Motor neuron (in vitro differentiated cells): ENCODE results near the gene PIGQ. TPM values are rescaled to one million over a fixed set of nuclear protein-coding genes. Genes with fewer than 3 reads are reported as not detected.

Experiments
- ATAC-seq, 8 experiments: fragments of 200-7000 bp; cut with Tn5 transposase; replicated peaks in 6 of 8; 2 replicates each; pipeline ENCODE4 v1.8.0; 2021; ENCODE audit warnings: mild to moderate bottlenecking in 8 of 8, moderate library complexity in 8 of 8
- H3K27ac ChIP-seq, 2 donors: fragments of 250-450 bp; sonication (Bioruptor Pico); 2 replicates each; pipeline ENCODE4 v1.9.0; 2021; ENCODE audit warnings: antibody characterized with exemption in 2 of 2, mild to moderate bottlenecking in 2 of 2, moderate library complexity in 1 of 2
- H3K4me1 ChIP-seq, 2 donors: fragments of 250-450 bp; sonication (Bioruptor Pico); replicated peaks in 1 of 2; 2 replicates each; pipeline ENCODE4 v1.6.1; 2021; ENCODE audit warnings: antibody characterized with exemption in 2 of 2, mild to moderate bottlenecking in 2 of 2, moderate library complexity in 1 of 2
- H3K4me3 ChIP-seq, 5 donors: fragments of 250-450 bp; sonication (Bioruptor Pico); 2 replicates each; pipeline ENCODE4 v1.9.0; 2021; ENCODE audit warnings: antibody characterized with exemption in 5 of 5, mild to moderate bottlenecking in 5 of 5, moderate library complexity in 4 of 5
- WGBS, 10 experiments: fragments of 450-650 bp; shearing (Covaris generic); methylation state at CpG; one replicate each; pipeline ENCODE4 v1.0.0; 2022; 5-methylcytosine and 5-hydroxymethylcytosine counted together
- in situ Hi-C, 9 experiments: fragments of 400-800 bp; cut with MboI; loops; one replicate each; pipeline ENCODE4 v1.15.0; 2021; ENCODE audit warnings: low sequenced_read_pairs in 9 of 9, low pct_unique_long_range_greater_than_20kb in 2 of 9; ENCODE audit not compliant: unreplicated experiment in 9 of 9
- total RNA-seq, 8 experiments: library from RNA; unstranded; fragments of 300-600 nt; gene quantifications; 2 replicates each; pipeline versions ENCODE4 v1.2.3 to v1.2.4, GENCODE V29; 2022

The PIGQ gene
- total RNA-seq, 8 experiments from 2014 or later, result 17.0 to 56.1 (median 26.0) TPM

DNA sequence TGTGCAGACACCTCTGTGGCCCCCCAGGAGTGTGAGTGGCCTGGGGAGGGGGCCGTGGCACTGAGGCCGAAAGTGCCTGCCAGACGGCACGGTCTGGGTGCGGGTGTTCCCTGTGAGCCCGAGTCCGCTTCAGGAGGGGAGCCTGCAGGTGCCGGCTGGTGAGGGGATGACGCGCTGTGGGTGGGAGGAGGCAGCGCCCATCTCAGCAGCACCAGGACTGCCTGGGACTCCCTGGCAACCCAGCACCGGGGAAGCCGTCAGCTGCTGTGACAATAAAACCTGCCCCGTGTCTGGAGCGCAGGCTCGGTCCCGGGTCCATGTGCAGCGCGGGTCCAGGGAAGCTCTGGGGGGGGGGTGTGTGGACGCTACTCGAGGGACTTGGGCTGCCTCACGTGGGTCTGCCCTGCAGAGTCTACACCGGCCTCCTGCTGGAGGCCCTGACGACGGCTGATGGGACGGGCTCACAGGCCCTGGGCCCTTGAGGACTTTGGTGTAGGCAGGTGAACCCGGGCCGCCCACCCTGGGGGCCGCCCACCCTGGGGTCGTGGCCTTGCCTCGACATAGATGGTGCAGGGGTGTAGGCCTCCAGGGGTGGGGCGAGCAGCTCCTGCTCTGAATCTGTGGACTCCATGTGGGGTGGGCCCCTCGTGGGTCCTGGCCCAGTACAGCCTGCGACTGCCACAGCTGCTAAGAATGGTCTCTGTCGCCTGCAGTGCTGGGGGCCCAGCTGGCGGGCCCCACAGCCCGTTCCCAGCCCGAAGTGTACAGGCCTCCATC is 14.2 kb downstream of the PIGQ start:
- ATAC-seq, result peak in 6 of 8 experiments; percentile 16 to 70 (median 66)
- whole genome bisulfite sequencing, 10 experiments, result 39% methylated on average over 4 of the region's 38 CpGs; no CpG with 5 or more reads in 9 of the 10 experiments
- Histone ChIP-seq H3K27ac (peak overlapping the region in 1 of 2 donors; percentile 20), H3K4me1 (peaks cover 22 to 25% of the 10 kb centered on the region in 2 donors), H3K4me3 (no peak overlapping the region)
- in situ Hi-C loops, result no loop called here

DNA sequence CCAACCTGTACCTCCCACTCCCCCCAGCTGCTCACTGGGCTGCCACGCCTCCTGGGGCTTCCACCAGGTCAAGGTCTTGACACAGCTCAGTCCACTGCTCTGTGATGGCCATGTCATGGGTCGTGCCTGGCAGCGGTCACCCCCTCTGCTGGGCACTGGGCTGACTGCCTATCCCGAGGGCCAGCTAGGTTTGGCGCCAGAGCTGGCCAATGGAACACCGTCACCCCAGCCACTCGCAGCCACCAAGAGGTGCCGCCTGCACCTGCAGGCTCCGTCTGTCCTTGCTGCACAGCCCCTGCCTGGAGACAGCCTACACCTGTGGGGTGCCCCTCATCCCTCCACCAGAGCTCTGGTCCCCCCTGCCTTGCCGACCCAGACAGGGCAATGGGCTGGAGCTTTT is 15.6 kb downstream of the PIGQ start:
- H3K27ac ChIP-seq, result no peak overlapping the region
- WGBS, 10 experiments, result 20 to 33% methylated on average over 1 to 2 of the region's 10 CpGs; no CpG with 5 or more reads in 8 of the 10 experiments

DNA sequence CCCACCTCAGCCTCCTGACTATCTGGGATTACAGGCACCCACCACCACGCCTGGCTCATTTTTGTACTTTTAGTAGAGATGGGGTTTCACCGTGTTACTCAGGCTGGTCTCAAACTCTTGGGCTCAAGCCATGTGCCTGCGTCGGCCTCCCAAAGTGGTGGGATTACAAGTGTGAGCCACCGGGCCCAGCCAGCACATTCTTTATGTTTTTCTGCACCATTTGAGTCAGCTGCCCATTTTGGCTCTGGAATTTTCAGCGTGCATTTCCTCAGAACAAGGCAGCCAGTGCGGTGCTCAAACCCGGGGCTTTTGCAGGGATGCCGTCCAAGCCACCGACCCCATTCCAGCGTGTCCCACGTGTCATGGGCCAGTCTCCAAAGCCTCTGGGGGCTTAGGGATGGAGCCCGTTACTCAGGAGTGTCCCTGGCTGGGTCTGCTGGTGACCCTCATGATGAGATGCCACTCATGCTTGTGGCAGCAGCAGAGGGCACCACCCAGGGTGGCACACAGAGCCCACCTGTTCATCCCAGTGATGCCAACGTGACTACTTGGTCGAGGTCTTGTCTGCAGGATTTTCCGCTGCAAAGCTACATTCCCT is 16.4 kb downstream of the PIGQ start:
- WGBS, 10 experiments, result 7 to 100% (median 39%) methylated on average over 1 to 11 of the region's 16 CpGs; no CpG with 5 or more reads in 3 of the 10 experiments
- Histone ChIP-seq H3K4me1 (peaks cover 27 to 28% of the 10 kb centered on the region in 2 donors), H3K27ac (no peak overlapping the region), H3K4me3 (no peak overlapping the region)
- in situ Hi-C loops, result no loop called here
- ATAC-seq, result no peak

More for the DNA sequence above, 15.6 kb downstream of the PIGQ start:
- no peak for ATAC-seq
- Histone ChIP-seq H3K4me3 (no peak overlapping the region), H3K4me1 (peaks cover 22 to 23% of the 10 kb centered on the region in 2 donors)
- in situ Hi-C loops, result no loop called here

DNA sequence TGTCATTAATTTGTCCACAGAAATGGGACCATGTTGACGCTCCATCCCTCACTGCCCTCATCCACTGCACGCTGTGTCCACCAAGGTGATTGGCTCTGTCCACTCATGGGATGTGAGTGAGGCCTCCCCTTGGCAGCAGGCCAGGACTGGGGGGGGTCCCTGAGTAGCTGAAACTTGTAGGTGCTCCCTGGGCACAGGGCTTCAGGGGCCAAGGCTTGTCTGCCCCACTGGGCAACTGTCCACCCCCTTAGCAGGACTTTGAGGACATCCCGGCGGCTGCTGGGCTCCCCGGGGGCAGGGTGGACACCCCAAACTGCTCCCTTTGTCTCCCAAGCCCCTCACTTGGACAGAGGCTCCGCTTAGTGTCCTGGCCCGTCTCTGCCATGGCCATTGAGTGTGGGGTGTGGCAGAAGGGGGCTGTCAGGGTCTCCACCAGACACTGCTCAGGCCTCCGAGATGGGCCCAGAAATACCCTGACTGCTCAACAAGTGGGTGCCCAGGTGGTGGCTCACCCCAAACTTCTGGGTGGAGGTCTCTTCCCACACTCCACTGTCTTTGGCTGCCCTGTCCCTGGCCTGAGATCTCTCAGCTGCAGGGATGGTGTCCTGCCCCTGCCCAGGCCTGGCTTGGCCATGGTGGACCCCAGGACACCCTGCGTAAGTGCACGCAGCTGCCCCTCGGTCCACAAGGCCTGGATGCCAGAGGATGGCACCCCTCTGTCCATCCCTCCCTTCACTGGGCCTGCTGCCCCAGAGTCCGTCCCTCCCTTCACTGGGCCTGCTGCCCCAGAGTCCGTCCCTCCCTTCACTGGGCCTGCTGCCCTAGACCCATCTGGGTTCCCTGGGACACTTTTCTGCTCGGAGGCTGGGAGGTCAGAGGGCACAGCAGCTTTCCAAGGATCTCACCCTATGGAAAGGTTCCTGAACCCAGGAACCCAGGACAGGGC is 17.1 kb downstream of the PIGQ start:
- Histone ChIP-seq H3K4me1 (peaks cover 27 to 28% of the 10 kb centered on the region in 2 donors), H3K27ac (no peak overlapping the region), H3K4me3 (no peak overlapping the region)
- 50 to 80% (median 62%) methylated on average over 1 to 2 of the region's 14 CpGs; no CpG with 5 or more reads in 6 of the 10 experiments for WGBS, 10 experiments
- ATAC-seq, result no peak
- in situ Hi-C loops, result no loop called here

DNA sequence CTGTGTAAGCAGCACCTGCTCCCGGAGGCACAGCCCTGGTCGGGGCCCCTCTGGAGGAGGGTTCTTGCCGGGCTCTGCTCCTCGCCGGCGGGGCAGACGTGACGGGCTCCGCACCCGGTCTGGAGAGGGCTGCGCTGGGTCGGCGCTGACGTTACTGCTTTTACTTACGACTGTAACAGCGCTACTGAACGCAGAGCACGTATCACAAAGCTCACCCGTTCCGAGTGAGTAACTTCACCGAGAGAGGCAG is 18.8 kb downstream of the PIGQ start:
- peaks cover 20 to 22% of the 10 kb centered on the region in 2 donors for H3K4me1 ChIP-seq
- ATAC-seq, result peak in 7 of 8 experiments; percentile 1 to 12 (median 4)
- peak overlapping the region; percentile 99 for H3K27ac ChIP-seq
- WGBS, 10 experiments, result 0 to 3% (median 0%) methylated on average over 2 to 7 of the region's 21 CpGs; no CpG with 5 or more reads in 6 of the 10 experiments
- H3K4me3 ChIP-seq, result peak overlapping the region; percentile 69 to 96 (median 90)
- in situ Hi-C loops, result no loop called here

DNA sequence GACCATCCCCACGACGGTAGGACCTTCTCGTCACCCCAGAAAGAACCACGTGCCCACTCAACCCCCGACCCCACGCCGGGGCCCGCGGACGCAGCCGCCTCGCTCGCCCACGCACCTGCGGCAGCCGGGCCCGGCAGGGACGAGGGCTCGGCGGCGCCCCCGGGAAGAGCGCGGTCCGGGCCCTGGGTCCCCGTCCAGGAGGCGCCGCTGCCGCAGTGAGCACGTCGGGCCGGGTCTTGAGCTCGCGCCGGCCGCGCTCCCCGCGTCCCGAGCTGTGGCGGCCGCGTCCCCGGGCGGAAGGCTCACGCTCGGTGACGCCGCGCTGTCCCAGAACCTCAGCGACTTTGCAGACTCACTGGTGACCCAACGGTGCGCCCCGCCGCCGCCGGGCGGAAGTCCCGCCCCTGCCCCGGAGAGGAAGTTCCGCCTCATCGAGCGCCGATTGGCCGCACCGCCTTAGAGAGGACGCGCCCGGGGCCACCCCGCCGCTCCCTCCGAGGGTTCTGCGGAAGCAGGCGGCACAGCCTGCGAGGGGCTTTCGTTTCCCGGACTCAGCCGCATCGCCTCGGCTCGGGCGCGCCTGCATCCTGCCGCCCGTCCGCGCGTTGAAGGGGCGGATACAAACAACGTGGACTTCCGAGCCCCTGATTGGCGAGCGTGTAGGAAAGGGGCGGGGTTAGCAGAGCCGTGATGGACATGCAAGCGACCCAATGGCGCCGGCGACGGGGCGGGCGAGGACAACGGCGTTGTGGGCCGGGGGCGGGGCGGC is 19.3 kb downstream of the PIGQ start:
- ATAC-seq, result peak; percentile 67 to 83 (median 78)
- in situ Hi-C loops, result no loop called here
- H3K4me1 ChIP-seq, result peaks cover 15 to 17% of the 10 kb centered on the region in 2 donors
- H3K4me3 ChIP-seq, result peak overlapping the region; percentile 69 to 96 (median 90)
- H3K27ac ChIP-seq, result peak overlapping the region; percentile 99
- WGBS, 10 experiments, result 0 to 3% (median 0%) methylated on average over 5 to 10 of the region's 107 CpGs; no CpG with 5 or more reads in 7 of the 10 experiments

DNA sequence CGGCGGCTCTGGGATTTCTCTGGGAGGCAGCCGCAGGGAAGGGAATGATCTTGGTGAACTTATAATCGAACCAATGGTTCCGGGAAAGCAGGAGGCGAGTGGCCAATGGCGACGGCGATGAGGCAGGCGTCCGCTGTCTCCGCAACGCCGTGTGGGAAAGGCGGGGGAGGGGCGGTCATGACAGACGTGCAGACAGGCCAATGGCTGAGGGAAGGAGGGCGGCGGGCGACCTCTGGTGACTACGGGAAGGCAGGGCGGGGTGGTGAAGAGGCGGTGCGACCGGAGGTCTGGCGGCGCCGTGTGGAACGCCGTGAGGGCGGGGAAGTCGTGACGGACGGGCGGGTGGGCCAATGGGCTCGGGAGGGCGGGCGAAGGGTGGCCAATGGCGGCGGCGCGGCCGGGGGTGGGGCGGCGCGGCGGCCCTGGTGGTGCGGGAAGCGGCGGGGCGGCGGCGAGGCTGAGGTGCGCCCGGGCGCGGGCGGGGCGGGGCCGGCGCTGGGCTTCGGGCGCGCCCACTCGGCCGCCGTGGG is 20.0 kb downstream of the PIGQ start, which contains the start of gene RAB40C:
Gene RAB40C, plus strand, starts transcription at position 409 of the 530 bp plus-strand sequence. CDS start 226 bp downstream, outside the sequence.
- peak within 1 kb of the TSS; percentile 99 for H3K27ac ChIP-seq
- ATAC-seq, result peak; percentile 70 to 90 (median 87)
- H3K4me3 ChIP-seq, result peak within 1 kb of the TSS; percentile 69 to 96 (median 90)
- WGBS, 10 experiments, result no CpG with 5 or more reads among the region's 67 CpGs
- in situ Hi-C loops, result no loop called here
- H3K4me1 ChIP-seq, result peaks cover 12 to 14% of the 10 kb centered on the region in 2 donors

DNA sequence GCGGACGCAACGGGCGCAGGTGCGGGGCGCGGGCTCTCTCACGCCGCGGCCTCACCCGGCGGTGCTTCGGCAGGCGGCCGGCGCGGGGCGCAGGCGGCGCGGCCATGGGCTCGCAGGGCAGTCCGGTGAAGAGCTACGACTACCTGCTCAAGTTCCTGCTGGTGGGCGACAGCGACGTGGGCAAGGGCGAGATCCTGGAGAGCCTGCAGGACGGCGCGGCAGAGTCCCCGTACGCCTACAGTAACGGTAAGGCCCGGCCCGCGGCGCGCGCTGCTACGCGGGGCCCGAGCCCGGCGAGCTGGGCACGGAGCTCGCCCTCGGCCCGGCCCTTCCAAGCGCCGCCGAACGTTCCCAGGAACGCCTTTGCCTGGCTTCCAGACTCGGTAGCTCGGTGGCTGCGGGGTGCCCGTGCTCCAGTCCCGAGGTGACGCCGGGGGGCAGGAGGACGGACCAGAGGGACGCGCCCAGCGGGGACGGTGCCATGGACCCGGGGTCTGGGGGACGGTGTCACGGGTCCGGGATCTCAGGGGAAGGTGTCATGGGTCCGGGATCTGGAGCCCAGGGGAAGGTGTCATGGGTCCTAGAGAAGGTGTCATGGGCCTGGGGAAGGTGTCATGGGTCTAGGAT is 20.5 kb downstream of the PIGQ start:
- peak overlapping the region; percentile 69 to 96 (median 90) for H3K4me3 ChIP-seq
- H3K27ac ChIP-seq, result peak overlapping the region; percentile 57 to 99
- H3K4me1 ChIP-seq, result peaks cover 12 to 14% of the 10 kb centered on the region in 2 donors
- ATAC-seq, result peak in 3 of 8 experiments; percentile 5 to 8 (median 8)
- WGBS, 10 experiments, result 0% methylated on average over 1 to 2 of the region's 71 CpGs; no CpG with 5 or more reads in 6 of the 10 experiments
- in situ Hi-C loops, result no loop called here

DNA sequence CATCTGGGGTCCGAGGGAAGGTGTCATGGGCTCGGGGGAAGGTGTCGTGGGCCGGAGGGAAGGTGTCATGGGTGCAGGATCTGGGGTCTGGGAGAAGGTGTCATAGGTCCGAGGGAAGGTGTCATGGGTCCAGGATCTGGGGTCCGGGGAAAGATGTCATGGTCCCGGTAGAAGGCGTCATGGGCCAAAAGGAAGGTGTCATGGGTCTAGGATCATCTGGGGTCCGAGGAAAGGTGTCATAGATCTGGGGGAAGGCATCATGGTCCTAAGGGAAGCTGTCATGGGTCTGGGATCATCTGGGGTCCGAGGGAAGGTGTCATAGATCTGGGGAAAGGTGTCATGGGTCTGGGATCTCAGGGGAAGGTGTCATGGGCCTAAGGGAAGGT is 21.0 kb downstream of the PIGQ start:
- no peak for ATAC-seq
- H3K27ac ChIP-seq, result peak overlapping the region in 1 of 2 donors; percentile 99
- WGBS, 10 experiments, result 0 to 100% (median 43%) methylated on average over 1 to 8 of the region's 10 CpGs; no CpG with 5 or more reads in 4 of the 10 experiments
- peak overlapping the region; percentile 69 to 96 (median 90) for H3K4me3 ChIP-seq
- H3K4me1 ChIP-seq, result peaks cover 12 to 14% of the 10 kb centered on the region in 2 donors
- in situ Hi-C loops, result no loop called here

DNA sequence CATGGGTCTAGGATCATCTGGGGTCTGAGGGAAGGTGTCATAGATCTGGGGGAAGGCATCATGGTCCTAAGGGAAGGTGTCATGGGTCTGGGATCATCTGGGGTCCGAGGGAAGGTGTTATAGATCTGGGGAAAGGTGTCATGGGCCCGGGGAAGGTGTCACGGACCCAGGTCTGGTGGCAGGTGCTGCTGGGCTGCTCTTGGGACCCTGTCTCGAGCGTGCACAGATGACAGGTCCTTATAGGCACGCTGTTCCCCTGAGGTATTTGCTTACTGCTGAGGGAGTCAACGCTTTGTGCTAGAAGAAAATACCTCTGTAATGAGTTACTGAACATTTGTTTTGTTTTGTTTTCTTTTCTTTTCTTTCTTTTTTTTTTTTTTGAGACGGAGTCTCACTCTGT is 21.5 kb downstream of the PIGQ start:
- Histone ChIP-seq H3K4me1 (peaks cover 12 to 14% of the 10 kb centered on the region in 2 donors), H3K27ac (no peak overlapping the region), H3K4me3 (peak overlapping the region in 4 of 5 donors; percentile 86 to 96 (median 92))
- in situ Hi-C loops, result no loop called here
- ATAC-seq, result no peak
- WGBS, 10 experiments, result 73 to 100% (median 90%) methylated on average over 1 to 6 of the region's 8 CpGs; no CpG with 5 or more reads in 4 of the 10 experiments

DNA sequence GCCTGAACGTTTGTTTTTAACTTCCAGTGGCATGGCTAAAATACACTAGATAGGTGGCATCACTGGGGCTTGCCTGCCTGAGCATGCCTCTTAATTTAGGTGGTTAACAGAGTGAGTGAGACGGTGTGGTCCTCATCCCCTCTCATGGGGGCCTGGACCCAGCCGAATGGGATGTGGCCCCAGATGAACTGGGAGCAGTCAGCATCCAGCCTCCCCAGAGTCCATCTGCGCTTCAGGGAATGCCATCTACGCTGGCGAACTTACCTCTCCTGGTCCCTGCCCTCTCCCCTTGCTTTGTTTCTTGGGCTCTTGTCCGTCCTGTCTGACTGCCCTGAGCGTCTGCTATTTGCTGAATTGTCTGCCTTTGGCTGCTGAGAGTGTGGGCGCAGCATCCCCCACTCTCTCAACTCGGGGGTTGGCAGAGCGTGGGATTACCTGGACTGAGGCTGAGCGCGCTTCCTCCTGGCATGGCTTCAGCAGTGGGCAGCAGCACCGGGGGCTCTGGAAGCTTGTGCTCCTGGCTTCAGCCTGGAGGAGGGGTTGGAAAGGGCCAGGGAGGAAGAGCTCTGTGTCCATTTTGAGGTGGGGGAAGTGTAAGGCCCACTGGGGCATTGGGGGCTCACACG is 22.2 kb downstream of the PIGQ start:
- Histone ChIP-seq H3K4me1 (peaks cover 12 to 14% of the 10 kb centered on the region in 2 donors), H3K4me3 (no peak overlapping the region), H3K27ac (no peak overlapping the region)
- in situ Hi-C loops, result no loop called here
- WGBS, 10 experiments, result 60 to 100% (median 93%) methylated on average over 3 to 8 of the region's 15 CpGs; no CpG with 5 or more reads in 6 of the 10 experiments
- no peak for ATAC-seq
